ENCODE data around the gene VAMP3.
A peak's percentile ranks its signal among the peaks of the same experiment; 100 is the strongest.

Gene VAMP3

GRCh38 chr1:7770997-7771822, at the start of gene VAMP3:
VAMP3 (plus strand) TSS chr1:7771296; CDS start chr1:7771384, 88 bp downstream.
- DNase-seq = peak; percentile 88 to 91

- no peak for DNase-seq
These were observed 49.0 kb upstream of the VAMP3 start for GRCh38 chr1:7721940-7722669.

DNA sequence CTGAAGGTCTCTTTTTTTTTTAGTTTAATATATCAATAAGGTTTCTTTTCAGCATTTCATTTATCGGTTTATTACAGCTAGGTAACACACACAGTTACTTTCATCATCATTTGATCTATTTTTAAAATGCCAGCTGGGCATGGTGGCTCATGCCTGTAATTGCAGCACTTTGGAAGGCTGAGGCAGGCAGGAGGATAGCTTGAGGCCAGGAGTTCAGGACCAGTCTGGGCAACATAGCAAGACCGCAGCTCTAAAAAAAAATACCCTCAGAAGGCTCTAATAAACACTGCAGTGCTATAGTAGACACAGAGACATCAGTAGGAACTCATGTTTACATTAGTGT, 48.5 kb upstream of the VAMP3 start:
- DNase-seq = no peak

GRCh38 chr1:7726623-7727022, 44.5 kb upstream of the VAMP3 start:
- no peak for DNase-seq

DNA sequence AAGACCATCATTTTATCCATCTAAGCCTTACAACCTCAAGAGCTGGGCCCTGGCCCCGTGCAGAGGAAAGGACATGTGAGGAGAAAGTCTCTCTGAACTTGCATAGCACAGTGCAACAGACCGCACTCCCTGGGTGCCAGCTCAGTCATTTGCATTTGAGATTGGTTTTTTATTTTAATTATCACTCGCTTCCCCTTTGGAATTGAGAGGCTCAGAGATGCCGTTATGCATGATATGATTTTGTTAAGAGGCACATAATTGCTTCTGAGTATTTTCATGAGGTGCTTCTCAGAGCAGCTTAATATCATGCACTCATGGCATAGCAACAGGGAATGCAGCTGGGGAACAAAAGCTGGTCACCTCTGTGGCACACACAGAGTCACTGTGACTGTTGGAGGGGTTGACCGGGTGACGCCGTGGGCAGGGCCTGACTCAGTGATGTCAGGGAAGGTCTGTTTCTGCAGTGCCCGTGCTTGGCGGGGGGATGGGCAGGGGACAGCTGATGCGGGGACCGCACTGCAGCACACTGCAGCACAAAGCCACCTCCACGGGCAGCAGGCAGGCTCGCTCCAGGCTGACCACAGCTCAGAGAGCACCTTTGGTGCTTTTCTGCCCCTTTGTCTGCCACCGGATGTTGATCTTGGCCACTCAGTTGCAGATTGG, 43.2 kb upstream of the VAMP3 start:
- DNase-seq = no peak

DNA sequence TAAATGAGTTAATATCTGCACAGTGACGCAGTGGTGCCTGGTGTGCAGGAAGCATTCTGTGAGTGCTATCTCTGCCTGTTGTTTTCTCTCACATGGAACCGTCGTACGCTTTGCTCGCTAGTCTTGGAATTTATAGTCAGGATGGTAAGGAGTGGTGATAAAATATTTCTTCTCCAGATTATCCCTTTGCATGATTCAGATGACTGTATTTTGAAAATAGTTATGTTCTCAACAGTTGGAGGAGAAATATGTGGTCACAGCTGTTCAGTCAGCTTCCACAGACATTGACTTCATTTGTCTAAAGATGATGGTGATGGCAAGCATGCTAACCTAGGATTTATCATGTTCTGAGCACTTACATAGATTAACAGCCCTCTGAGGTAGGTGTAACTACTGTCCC, 41.3 kb upstream of the VAMP3 start:
- no peak for DNase-seq

DNA sequence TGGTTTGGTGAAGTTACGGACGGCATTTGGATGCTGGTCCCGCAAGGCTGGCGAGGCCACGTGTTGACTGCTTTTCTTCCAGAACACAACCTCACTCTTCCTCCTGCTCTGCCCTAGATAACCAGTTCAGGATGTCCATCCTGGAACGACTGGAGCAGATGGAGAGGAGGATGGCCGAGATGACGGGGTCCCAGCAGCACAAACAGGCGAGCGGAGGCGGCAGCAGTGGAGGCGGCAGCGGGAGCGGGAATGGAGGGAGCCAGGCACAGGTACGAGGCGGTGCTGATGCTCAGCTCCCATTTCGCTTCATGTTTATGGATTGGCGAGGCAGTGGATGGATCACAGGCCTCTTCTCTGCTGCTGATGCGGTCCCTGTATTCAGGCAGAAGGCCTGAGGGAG, 38.8 kb upstream of the VAMP3 start:
- no peak for DNase-seq

DNA sequence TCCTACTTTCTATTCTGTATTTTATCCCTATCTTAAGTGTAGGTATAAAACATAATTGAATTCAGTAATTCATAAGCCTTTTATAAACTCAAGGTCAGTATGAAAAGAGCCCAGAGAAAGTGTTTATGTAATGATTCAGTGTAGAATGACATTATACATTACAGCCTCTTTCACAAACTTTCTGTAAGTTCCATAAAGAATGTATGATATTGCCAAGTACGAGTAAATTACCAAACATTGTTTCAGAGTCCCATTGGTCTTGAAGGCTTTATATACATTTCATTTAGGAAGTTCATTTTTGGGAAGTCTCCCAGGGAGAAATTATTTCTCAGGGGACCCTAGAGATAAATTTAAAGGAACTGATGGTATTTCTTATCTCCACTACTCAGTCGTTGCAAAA, 37.8 kb upstream of the VAMP3 start:
- no peak for DNase-seq

DNA sequence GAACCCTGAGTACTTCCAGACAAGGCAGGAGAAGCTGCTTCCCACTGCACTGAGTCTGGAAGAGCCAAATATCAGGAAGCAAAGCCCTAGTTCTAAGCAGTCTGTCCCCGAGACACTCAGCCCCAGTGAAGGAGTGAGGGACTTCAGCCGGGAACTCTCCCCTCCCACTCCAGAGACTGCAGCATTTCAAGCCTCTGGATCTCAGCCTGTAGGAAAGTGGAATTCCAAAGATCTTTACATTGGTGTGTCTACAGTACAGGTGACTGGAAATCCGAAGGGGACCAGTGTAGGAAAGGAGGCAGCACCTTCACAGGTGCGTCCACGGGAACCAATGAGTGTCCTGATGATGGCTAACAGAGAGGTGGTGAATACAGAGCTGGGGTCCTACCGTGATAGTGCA, 33.1 kb upstream of the VAMP3 start:
- no peak for DNase-seq

DNA sequence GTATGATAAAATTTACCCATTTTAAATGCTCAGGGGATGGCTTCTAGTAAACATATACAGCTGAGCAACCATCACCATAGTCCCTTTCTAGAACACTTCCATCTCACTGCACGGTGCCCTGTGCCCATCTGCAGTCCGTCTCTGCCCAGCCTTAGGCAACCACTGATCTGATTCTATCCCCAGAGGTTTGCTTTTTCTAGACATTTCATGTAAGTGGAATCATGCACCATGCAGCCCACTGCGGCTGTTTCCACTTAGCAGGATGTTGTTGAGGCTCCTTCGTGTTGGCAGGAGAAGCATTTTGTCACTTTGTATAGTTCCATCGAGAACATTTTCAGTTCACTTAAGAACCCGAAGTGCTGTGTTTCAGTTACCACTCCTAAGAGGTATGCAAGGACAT, 27.8 kb upstream of the VAMP3 start:
- no peak for DNase-seq

DNA sequence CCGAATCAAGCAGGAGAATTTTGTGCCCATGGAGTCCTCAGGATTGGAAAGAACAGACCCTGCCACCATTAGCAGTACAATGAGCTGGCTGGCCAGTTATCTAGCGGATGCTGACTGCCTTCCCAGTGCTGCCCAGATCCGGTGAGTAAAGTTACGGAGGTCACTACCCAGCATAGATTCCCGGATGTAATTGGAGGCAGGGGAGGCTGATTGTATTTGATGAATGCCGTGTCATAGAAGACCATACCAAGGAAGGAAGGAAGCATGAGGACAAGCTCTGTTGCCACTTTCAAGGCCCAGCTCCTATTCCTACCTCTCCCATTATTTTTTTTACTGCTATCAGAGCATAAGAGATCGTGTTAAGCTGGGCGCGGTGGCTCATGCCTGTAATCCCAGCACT, 26.2 kb upstream of the VAMP3 start:
- DNase-seq = no peak

DNA sequence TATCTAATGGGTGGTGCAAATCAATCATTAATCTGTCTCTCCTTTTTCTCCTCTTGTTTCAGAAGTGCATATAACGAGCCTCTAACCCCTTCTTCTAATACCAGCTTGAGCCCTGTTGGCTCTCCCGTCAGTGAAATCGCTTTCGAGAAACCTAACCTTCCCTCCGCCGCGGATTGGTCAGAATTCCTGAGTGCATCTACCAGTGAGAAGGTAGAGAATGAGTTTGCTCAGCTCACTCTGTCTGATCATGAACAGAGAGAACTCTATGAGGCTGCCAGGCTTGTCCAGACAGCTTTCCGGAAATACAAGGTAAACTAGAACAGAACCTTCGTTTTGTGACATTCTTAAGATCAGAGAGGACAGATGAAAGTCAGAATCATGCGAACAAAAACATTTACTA, 25.3 kb upstream of the VAMP3 start:
- DNase-seq = no peak

DNA sequence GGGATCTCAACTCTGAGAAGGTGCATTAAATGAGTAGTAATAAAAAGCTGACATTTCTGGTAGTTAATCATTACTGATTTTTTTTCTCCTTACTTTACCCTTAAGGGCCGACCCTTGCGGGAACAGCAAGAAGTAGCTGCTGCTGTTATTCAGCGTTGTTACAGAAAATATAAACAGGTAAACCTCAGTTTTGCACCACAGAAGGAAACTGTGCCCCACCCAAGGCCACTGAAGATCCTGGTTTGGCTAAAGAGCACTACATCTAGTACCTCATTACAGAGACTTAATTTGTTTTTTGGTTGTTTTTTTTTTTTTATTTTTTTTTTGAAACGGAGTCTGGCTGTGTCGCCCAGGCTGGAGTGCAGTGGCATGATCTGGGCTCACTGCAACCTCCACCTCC, 23.5 kb upstream of the VAMP3 start:
- DNase-seq = no peak

DNA sequence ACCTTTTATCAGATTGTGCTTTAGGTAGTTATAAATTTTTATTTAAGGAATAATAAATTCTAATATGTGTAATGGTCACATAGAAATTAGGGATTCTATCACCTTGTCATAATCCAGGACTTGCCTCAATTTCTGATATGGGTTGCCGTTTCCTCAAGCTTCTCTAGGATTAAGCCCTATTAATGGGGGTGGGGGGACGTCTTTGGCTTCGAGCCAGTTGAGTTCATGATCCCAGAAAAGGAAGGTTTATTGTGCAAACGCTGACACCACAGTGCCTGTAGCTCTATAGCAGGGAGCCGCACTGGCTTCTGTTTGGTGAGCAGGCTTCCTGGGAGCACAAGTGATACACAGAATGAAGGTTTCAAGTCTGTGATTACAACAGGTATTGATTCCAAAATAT, 22.0 kb upstream of the VAMP3 start:
- no peak for DNase-seq

- no peak for DNase-seq
These were observed 19.9 kb upstream of the VAMP3 start for GRCh38 chr1:7751174-7751573.

GRCh38 chr1:7752512-7753417, 18.3 kb upstream of the VAMP3 start:
- peak; percentile 31 to 57 for DNase-seq

GRCh38 chr1:7753641-7754040, 17.5 kb upstream of the VAMP3 start:
- DNase-seq = no peak

- DNase-seq = no peak
These were observed 16.9 kb upstream of the VAMP3 start for GRCh38 chr1:7754234-7754633.

GRCh38 chr1:7755448-7755847, 15.6 kb upstream of the VAMP3 start:
- DNase-seq = no peak

DNA sequence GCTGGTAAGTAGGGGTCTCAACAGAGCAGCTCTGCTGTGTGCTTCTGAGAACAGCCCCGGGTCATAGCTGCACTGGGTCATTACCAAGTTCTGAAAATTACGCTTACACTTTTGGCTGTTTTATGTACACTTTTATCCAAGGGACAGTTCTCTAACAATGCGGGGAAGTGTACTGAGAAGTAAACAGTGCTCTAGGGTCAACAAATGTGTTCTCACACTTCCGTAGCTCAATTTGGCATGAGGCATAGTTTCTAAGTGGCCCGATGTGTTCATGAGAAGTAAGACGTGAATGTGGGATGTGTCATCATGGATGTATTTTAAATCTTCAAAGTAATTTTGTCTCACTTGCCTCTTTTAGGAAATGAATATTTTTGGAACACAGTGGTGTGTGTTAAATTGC, 10.9 kb upstream of the VAMP3 start:
- no peak for DNase-seq

DNA sequence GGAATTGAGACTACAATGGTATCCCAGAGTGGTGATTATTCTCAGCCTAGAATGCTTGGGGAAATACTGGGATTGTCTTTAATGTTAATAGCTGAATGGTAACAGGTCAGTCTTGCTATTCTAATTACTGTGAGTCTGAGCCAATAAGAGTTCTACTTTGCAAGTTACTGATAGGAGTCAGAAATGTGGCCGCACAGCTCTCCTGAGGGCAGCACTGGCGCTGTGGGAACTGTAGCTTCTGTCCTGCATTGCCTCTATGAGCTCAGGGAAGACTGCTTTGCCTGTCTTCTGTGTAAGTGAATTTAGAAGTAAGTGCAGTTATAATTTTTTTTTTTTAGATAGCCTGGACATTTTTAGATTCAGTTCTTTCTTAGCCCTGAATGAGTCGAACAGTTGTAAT, 10.0 kb upstream of the VAMP3 start:
- no peak for DNase-seq

DNA sequence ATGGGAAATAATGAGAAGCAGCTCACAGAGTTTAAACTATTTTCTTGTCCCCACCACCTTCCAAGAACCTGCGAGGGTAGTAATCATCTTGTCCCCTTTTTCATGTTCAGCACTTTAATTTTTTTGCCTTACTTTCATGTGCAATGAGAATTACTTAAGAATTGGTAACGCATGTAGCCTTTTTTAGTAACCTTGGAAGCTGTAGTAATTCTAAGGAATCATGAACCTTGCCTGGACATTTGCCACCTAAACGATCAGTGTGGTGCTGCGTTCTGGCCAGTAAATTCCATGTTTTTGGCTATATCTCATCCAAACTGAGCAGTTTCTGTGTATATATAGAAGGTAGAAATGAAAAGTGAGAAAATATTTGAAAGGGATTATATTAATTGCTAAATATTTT, 3.9 kb upstream of the VAMP3 start:
- DNase-seq = no peak

DNA sequence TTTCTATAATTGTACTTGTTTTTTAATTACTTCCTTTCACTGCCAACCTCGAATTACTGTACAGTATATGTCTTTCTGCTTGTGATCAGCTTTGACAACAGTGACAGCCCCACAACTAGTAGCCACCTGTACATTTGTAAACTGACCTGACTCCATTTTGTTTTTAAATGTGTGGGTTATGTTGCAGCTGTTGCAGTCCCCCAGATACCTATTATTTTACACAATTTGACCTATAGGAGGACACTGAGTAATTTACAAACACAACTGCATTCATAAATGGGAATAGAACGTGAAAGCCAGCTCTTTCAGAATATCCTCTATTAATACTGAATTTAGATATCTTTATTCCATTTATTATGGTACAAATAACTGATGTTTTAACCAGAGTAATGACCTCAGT, 2.5 kb upstream of the VAMP3 start:
- DNase-seq = no peak

Measured in activated CD4-positive, alpha-beta T cell treated with anti-CD3 and anti-CD28 coated beads, Interleukin-2, amount 50 U/mL, for 48 hours (primary cell).